Keratinocyte (primary cell): ENCODE results near the gene VPS41. TPM values are rescaled to one million over a fixed set of nuclear protein-coding genes. Genes with fewer than 3 reads are reported as not detected.

Source experiments
- DNase-seq: peaks from one replicate; pipeline ENCODE4 v3.0.0-alpha.2; 2011; ENCODE audit warnings: low read depth, missing footprints, low spot score
- FAIRE-seq: peaks from 2 replicates; lab custom pipeline; 2011; peaks lifted over from hg19 to GRCh38; lab: Jason Lieb, UNC
- H2AFZ ChIP-seq: 2 replicates; pipeline ENCODE4 v1.6.0; 2012; ENCODE audit warnings: low read length, control low read depth, inconsistent platforms; ENCODE audit not compliant: control insufficient read depth
- H3K27ac ChIP-seq: 2 replicates; pipeline ENCODE4 v1.5.1; 2011; ENCODE audit warnings: low read length; ENCODE audit not compliant: control insufficient read depth, insufficient read depth
- H3K27me3 ChIP-seq: 3 replicates; pipeline ENCODE4 v1.6.0; 2011; ENCODE audit warnings: low read length; ENCODE audit not compliant: control insufficient read depth, insufficient read depth; ENCODE audit errors: extremely low read depth
- H3K36me3 ChIP-seq, 2 experiments: 2 replicates in 1 of 2; 3 replicates in 1 of 2; pipeline ENCODE4 v1.5.1; 2011; ENCODE audit warnings: low read length in 2 of 2, mild to moderate bottlenecking in 1 of 2; ENCODE audit not compliant: control insufficient read depth in 2 of 2, insufficient read depth in 2 of 2; ENCODE audit errors: extremely low read depth in 1 of 2
- H3K4me1 ChIP-seq: 3 replicates; pipeline ENCODE4 v1.5.1; 2011; ENCODE audit warnings: low read length; ENCODE audit not compliant: control insufficient read depth, insufficient read depth; ENCODE audit errors: extremely low read depth
- H3K4me2 ChIP-seq: 3 replicates; pipeline ENCODE4 v1.6.0; 2011; ENCODE audit warnings: low read depth, low read length; ENCODE audit not compliant: control insufficient read depth, insufficient read depth; ENCODE audit errors: extremely low read depth
- H3K4me3 ChIP-seq, 3 experiments: fragments of 200-600 bp in 1 of 3; sonication (generic) in 1 of 3; 2 replicates in 2 of 3; 3 replicates in 1 of 3; pipeline ENCODE4 v1.5.1; 2011 to 2016; ENCODE audit warnings: low read length in 3 of 3, mild to moderate bottlenecking in 3 of 3, control low read depth in 2 of 3, inconsistent platforms in 1 of 3, low read depth in 1 of 3, mixed read lengths in 1 of 3, mixed run types in 1 of 3, moderate library complexity in 1 of 3; ENCODE audit not compliant: control insufficient read depth in 2 of 3, insufficient read depth in 2 of 3; ENCODE audit errors: extremely low read depth in 1 of 3
- H3K79me2 ChIP-seq: 2 replicates; pipeline ENCODE4 v1.6.0; 2012; ENCODE audit warnings: low read length; ENCODE audit not compliant: control insufficient read depth, insufficient read depth
- H3K9ac ChIP-seq: 3 replicates; pipeline ENCODE4 v1.6.0; 2011; ENCODE audit warnings: low read length; ENCODE audit not compliant: control insufficient read depth, insufficient read depth; ENCODE audit errors: extremely low read depth
- H3K9me1 ChIP-seq: 3 replicates; pipeline ENCODE4 v1.6.0; 2011; ENCODE audit warnings: low read length; ENCODE audit not compliant: control insufficient read depth, insufficient read depth; ENCODE audit errors: extremely low read depth
- H3K9me3 ChIP-seq: 2 replicates; pipeline ENCODE4 v1.5.1; 2012; ENCODE audit warnings: low read depth, low read length; ENCODE audit not compliant: control insufficient read depth
- H4K20me1 ChIP-seq: 3 replicates; pipeline ENCODE4 v1.6.0; 2011; ENCODE audit warnings: low read length; ENCODE audit not compliant: control insufficient read depth, insufficient read depth; ENCODE audit errors: extremely low read depth
- EZH2 ChIP-seq: IDR thresholded peaks from one replicate; pipeline ENCODE4 v1.6.1; 2012; ENCODE audit warnings: inconsistent platforms, mild to moderate bottlenecking, low read length, moderate library complexity
- dilution Hi-C: fragments of 300-500 bp; cut with MboI; formaldehyde crosslinking; loops from one replicate; pipeline ENCODE4 v1.7.0; 2020; ENCODE audit warnings: low sequenced_read_pairs; ENCODE audit not compliant: extremely low pct_ligation_motif_present
- polyA plus RNA-seq, 5 experiments: library from polyadenylated mRNA; depleted of rRNA in 3 of 5; stranded (reverse) in 3 of 5; stranded (forward) in 1 of 5; unstranded in 1 of 5; fragments of >200 nt; gene quantifications; 1 replicate in 1 of 5; 2 replicates in 3 of 5; 3 replicates in 1 of 5; pipeline versions ENCODE4 v1.2.1 to v1.2.3, GENCODE V29; 2011 to 2012; ENCODE audit warnings: missing spikeins in 2 of 5, low read depth in 1 of 5, low replicate concordance in 1 of 5
- TF ChIP-seq, protein P1 (sequence below), 3 experiments: IDR thresholded peaks in 1 of 3; conservative IDR thresholded peaks in 1 of 3; optimal IDR thresholded peaks in 1 of 3; 2 replicates in 2 of 3; 3 replicates in 1 of 3; pipeline versions ENCODE3 to v1.5.1; 2011; ENCODE audit warnings: low read length in 3 of 3, mild to moderate bottlenecking in 3 of 3, moderate library complexity in 2 of 3, control low read depth in 1 of 3, inconsistent platforms in 1 of 3; ENCODE audit not compliant: insufficient read depth in 2 of 3; ENCODE audit errors: extremely low read depth in 1 of 3

Gene VPS41
- polyA plus RNA-seq, 1 donor (not counting 4 experiments of a cell fraction or from before 2014, with no cell fraction given) = 38.1 TPM

DNA sequence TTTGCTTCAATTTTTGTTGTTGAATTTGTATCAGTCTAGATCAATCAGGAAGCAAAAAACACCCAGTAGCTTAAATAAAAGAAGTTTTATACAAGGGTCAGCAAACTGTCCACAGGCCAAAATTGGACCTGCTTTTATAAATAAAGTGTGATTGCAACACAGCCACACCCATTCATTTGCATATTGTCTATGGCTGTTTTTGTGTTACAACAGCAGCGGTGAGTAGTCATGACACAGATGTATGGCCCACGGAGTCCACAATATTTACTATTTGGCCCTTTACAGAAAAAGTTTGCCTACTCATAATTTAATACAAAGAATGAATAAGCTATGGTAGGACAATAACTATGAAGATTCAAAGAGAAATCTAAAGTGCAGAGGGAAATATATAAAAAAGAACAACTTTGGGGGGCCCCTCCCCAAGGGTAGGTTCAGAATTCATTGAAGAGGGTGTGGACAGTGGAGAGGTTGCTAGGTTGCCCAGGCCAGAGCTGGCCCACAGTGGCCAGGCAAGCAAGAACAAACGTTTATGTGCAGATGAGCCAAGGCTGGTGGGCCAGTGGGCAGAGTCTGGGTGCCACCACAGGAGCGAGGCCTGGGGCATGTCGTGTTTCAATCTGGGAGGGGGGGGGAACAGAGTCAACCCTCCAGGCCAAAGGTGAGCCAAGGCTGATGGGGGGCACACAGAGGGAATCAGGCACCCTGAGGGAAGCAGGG is 230.9 kb downstream of the VPS41 start:
- no peak for FAIRE-seq
- Histone ChIP-seq H3K4me2 (no peak overlapping the region), H3K27me3 (no peaks in the 10 kb centered on the region), H3K9me1 (no peaks in the 10 kb centered on the region), H3K4me3 (no peak overlapping the region), H4K20me1 (no peaks in the 10 kb centered on the region), H3K9me3 (no peaks in the 10 kb centered on the region), H3K79me2 (no peaks in the 10 kb centered on the region), H3K4me1 (no peaks in the 10 kb centered on the region), H3K36me3 (no peaks in the 10 kb centered on the region), H3K27ac (no peak overlapping the region), H3K9ac (no peak overlapping the region), H2AFZ (no peak overlapping the region)
- dilution Hi-C loops = no loop called here
- DNase-seq = no peak
- TF ChIP-seq EZH2 = no peak
- TF ChIP-seq, protein P1, sequence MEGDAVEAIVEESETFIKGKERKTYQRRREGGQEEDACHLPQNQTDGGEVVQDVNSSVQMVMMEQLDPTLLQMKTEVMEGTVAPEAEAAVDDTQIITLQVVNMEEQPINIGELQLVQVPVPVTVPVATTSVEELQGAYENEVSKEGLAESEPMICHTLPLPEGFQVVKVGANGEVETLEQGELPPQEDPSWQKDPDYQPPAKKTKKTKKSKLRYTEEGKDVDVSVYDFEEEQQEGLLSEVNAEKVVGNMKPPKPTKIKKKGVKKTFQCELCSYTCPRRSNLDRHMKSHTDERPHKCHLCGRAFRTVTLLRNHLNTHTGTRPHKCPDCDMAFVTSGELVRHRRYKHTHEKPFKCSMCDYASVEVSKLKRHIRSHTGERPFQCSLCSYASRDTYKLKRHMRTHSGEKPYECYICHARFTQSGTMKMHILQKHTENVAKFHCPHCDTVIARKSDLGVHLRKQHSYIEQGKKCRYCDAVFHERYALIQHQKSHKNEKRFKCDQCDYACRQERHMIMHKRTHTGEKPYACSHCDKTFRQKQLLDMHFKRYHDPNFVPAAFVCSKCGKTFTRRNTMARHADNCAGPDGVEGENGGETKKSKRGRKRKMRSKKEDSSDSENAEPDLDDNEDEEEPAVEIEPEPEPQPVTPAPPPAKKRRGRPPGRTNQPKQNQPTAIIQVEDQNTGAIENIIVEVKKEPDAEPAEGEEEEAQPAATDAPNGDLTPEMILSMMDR (optimal IDR thresholded peaks at IDR 0.05 in 1 of 3, IDR thresholded peaks at IDR 0.05 in 1 of 3, conservative IDR thresholded peaks at IDR 0.05 in 1 of 3; ENCODE audit: extremely low read depth in 1 of 3, insufficient read depth in 2 of 3, low read length in 3 of 3) = no peak

DNA sequence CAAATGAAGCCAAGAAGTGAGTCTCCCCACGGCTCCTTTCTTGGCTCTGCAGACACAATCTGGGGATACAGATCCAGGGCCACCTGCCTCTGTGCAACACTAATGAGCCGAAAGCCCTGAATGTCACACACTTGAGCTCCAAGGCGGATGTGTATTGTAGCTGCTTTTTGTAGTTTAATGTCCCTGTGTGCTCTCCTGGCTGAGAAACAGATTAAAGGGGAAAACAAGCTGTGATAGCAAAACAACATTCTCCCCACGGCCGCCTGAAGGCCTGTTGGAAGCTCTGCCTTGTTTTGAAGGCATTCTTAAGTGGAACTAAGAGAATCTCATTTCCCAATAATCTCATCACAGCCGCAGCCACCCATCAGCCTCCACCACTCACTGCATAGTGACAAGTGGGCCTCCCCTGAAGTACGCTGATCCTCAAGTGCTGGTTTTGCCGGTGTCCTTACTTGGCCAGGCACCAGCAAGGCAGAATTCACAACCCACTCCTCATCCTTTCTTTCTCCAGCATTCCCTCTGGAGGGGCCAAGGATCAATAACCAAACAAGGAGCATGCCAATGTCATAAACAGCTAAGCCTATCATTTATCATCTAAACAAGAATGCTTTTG is 233.4 kb downstream of the VPS41 start:
- H3K36me3 ChIP-seq = no peaks in the 10 kb centered on the region
- TF ChIP-seq, protein P1 (optimal IDR thresholded peaks at IDR 0.05 in 1 of 3, IDR thresholded peaks at IDR 0.05 in 1 of 3, conservative IDR thresholded peaks at IDR 0.05 in 1 of 3; ENCODE audit: extremely low read depth in 1 of 3, insufficient read depth in 2 of 3, low read length in 3 of 3) = no peak
- TF ChIP-seq EZH2 = no peak
- no peak overlapping the region for H3K4me2 ChIP-seq
- FAIRE-seq (no peak), DNase-seq (no peak)
- dilution Hi-C loops = no loop called here
- no peak overlapping the region for H3K4me3 ChIP-seq
- no peaks in the 10 kb centered on the region for H3K9me1 ChIP-seq
- H3K79me2 ChIP-seq = no peaks in the 10 kb centered on the region
- H4K20me1 ChIP-seq = no peaks in the 10 kb centered on the region
- H3K27ac ChIP-seq = no peak overlapping the region
- H3K4me1 ChIP-seq = no peaks in the 10 kb centered on the region
- H3K9ac ChIP-seq = no peak overlapping the region
- H3K27me3 ChIP-seq = no peaks in the 10 kb centered on the region
- H2AFZ ChIP-seq = no peak overlapping the region
- H3K9me3 ChIP-seq = peaks cover 2% of the 10 kb centered on the region
